ENCODE measurements around the gene ZBTB7B. TPM values are rescaled to one million over a fixed set of nuclear protein-coding genes. Genes with fewer than 3 reads are reported as not detected.
A peak's percentile ranks its signal among the peaks of the same experiment; 100 is the strongest.

ZBTB7B gene
- total and polyA plus RNA-seq, 9 of the 15 experiments (the other 6 are each of a cell fraction or from before 2014, with no cell fraction given) = 0.04 to 46.5 (median 15.2) TPM

GRCh38 chr1:154961207-154962155 is 41.1 kb upstream of the ZBTB7B start, which contains the start of gene PYGO2 (continued):
- TF ChIP-seq ZNF583 (CRISPR knock-in tag; IDR thresholded peaks at IDR 0.05) (no peak), ATF1 (CRISPR knock-in tag; IDR thresholded peaks at IDR 0.05) (0 out of 2 replicates have a peak, but pooled peaks have one; percentile 3), ATF1 (tag; IDR thresholded peaks at IDR 0.05) (peak; percentile 85), PTRF (tag; IDR thresholded peaks at IDR 0.05) (no peak), CBX2 (IDR thresholded peaks at IDR 0.05; ENCODE audit: insufficient read depth, low read length, poor library complexity, severe bottlenecking) (no peak), ZNF212 (CRISPR knock-in tag; IDR thresholded peaks at IDR 0.05) (0 out of 2 replicates have a peak, but pooled peaks have one; percentile 22), KDM5B (IDR thresholded peaks at IDR 0.05; ENCODE audit: insufficient replicate concordance, low read depth, low read length) (peak; percentile 78), CREB5 (CRISPR knock-in tag; IDR thresholded peaks at IDR 0.05) (no peak), ZBTB11 (CRISPR knock-in tag; IDR thresholded peaks at IDR 0.05) (peak in 2 of 3 experiments; percentile 21 to 78; a peak in 3 of 6 replicates), NEUROD1 (IDR thresholded peaks at IDR 0.05; ENCODE audit: borderline replicate concordance, low read depth, low read length, partially characterized antibody) (peak; percentile 20), ZNF830 (CRISPR knock-in tag; IDR thresholded peaks at IDR 0.05) (0 out of 2 replicates have a peak, but pooled peaks have one; percentile 53), SRSF9 (IDR thresholded peaks at IDR 0.05; ENCODE audit: borderline replicate concordance, low read depth, low read length) (no peak), GTF2F1 (IDR thresholded peaks at IDR 0.05; ENCODE audit: low read depth, low read length) (no peak; the same call in 1 of the 2 replicates), GATAD2A (IDR thresholded peaks at IDR 0.05) (no peak), CEBPZ (IDR thresholded peaks at IDR 0.05; ENCODE audit: borderline replicate concordance, low read depth, low read length) (no peak), DEAF1 (CRISPR knock-in tag; IDR thresholded peaks at IDR 0.05) (no peak)

Measured in K562 (cell line).